HUES6 (cell line): Measurements from ENCODE around the gene ZC3HAV1L.

ENCODE experiments used
- H3K27ac ChIP-seq: 2 replicates; pipeline ENCODE4 v1.7.0; 2013; ENCODE audit warnings: low read depth, mild to moderate bottlenecking, low read length, inconsistent platforms
- H3K27me3 ChIP-seq: 2 replicates; pipeline ENCODE4 v1.6.1; 2013; ENCODE audit warnings: low read length; ENCODE audit not compliant: control insufficient read depth, insufficient read depth
- H3K36me3 ChIP-seq: 2 replicates; pipeline ENCODE4 v1.6.1; 2013; ENCODE audit warnings: low read length; ENCODE audit not compliant: control insufficient read depth, insufficient read depth
- H3K4me1 ChIP-seq: 2 replicates; pipeline ENCODE4 v1.6.1; 2013; ENCODE audit warnings: low read length; ENCODE audit not compliant: control insufficient read depth, insufficient read depth
- H3K4me3 ChIP-seq: 2 replicates; pipeline ENCODE4 v1.5.1; 2013; ENCODE audit warnings: low read depth, low read length
- H3K9ac ChIP-seq: one replicate; pipeline ENCODE4 v1.6.1; 2013; ENCODE audit warnings: mild to moderate bottlenecking, low read length
- H3K9me3 ChIP-seq: 2 replicates; pipeline ENCODE4 v1.6.1; 2013; ENCODE audit warnings: low read depth, low read length; ENCODE audit not compliant: control insufficient read depth, insufficient read depth

ZC3HAV1L gene

DNA sequence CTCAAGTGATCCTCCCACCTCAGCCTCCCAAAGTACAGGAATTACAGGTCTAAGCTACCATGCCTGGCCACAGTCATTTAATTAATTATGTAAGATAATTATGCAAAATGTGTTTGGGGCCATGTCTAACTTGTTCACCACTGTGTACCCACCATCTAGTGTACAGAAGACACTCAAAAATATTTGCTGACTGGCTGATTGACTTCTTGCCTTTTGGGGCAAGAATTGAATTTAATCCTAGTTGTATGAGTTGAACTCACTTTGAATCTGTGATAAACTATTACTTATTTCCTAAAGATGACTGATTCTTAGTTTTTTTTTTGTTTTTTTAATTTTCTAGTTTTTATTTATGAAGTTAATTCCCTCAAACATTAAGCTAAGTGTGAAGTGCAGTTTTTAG lies 15.8 kb upstream of the ZC3HAV1L start:
- Histone ChIP-seq H3K4me1 (no peaks in the 10 kb centered on the region), H3K27me3 (no peaks in the 10 kb centered on the region), H3K36me3 (peaks cover 79% of the 10 kb centered on the region), H3K4me3 (no peak overlapping the region), H3K27ac (no peak overlapping the region), H3K9me3 (no peaks in the 10 kb centered on the region), H3K9ac (no peak overlapping the region)

- Histone ChIP-seq H3K27me3 (no peaks in the 10 kb centered on the region), H3K9me3 (no peaks in the 10 kb centered on the region), H3K27ac (no peak overlapping the region), H3K9ac (no peak overlapping the region), H3K4me1 (no peaks in the 10 kb centered on the region; the same call in 1 of the 2 replicates), H3K4me3 (no peak overlapping the region), H3K36me3 (peaks cover 82% of the 10 kb centered on the region)
Observed at GRCh38 chr7:139049936-139050335, 14.1 kb upstream of the ZC3HAV1L start.

- Histone ChIP-seq H3K36me3 (peaks cover 80% of the 10 kb centered on the region), H3K9ac (no peak overlapping the region), H3K4me1 (no peaks in the 10 kb centered on the region; the same call in 1 of the 2 replicates), H3K27me3 (no peaks in the 10 kb centered on the region), H3K9me3 (no peaks in the 10 kb centered on the region), H3K27ac (no peak overlapping the region), H3K4me3 (no peak overlapping the region)
Observed at GRCh38 chr7:139049111-139049510, 13.3 kb upstream of the ZC3HAV1L start.

DNA sequence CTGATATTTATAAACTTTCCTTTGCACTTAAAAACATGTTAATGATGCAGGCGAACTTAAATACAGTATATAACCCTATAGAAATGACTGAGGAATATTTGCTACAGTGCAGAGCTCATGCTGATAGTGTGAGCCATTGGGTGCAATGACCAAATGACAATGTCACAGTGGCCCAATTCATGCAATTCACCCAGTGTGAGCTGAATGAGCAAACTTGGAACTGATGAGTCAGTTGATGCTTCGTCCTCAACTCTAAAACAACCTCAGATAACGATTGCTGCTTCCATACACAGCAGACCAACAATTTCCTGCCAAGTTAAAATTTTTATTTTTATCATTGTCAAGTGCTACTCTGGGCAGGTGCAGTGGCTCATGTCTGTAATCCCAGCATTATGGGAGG lies 12.1 kb upstream of the ZC3HAV1L start:
- no peak overlapping the region for H3K4me3 ChIP-seq
- H3K27me3 ChIP-seq = no peaks in the 10 kb centered on the region
- no peaks in the 10 kb centered on the region for H3K9me3 ChIP-seq
- no peaks in the 10 kb centered on the region; the same call in 1 of the 2 replicates for H3K4me1 ChIP-seq
- H3K27ac ChIP-seq = no peak overlapping the region
- no peak overlapping the region for H3K9ac ChIP-seq
- H3K36me3 ChIP-seq = peaks cover 68% of the 10 kb centered on the region

- Histone ChIP-seq H3K9ac (no peak overlapping the region), H3K36me3 (peaks cover 58% of the 10 kb centered on the region), H3K27ac (no peak overlapping the region)
Observed at GRCh38 chr7:139046143-139046542, 10.3 kb upstream of the ZC3HAV1L start.

DNA sequence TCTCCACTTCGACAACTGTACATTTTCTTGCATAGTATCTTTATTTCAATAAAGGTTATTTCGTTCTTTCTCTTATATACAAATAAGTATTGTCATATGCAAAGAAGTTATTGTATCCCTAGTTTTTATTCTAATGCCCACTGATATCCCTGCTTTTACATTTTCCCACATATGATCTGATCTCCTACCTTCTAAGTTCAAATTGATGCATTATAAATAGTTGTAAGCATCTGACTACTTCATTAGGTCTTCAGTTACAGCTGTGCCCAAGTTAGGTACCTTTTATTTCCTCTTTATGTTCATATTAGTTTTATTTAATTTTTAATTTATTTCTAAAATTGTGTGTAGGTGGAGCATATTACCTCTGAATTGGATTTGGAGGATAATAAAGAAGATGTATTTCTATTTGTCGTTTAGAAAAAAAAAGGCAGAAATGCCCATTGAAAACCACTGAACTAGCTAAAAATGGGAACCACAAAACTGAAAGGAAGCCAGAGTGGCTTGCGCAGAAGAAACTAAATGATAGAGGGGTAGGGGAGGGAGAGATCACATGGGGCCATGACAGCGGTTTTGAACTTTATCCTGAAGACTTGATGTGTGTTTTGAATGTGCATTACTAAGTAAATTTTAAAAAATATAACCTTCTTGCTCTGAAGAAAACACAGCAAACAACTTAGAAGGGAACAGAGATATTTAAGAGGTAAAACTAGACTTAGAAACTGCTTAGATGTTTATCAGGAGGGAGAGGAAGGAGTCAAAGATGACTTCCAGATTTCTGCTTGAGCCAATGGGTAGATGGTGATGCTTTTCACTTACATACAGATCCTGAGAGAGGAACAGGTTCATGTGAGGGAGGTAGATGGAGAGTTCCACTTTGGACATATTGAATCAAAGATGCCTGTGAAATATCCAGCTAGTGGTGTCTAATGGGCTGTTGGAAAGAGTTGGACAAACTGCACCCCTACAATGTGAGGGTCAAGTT lies 9.3 kb upstream of the ZC3HAV1L start:
- H3K27ac ChIP-seq = no peak overlapping the region
- H3K4me1 ChIP-seq = no peaks in the 10 kb centered on the region; the same call in 1 of the 2 replicates
- no peak overlapping the region for H3K4me3 ChIP-seq
- no peak overlapping the region for H3K9ac ChIP-seq
- peaks cover 50% of the 10 kb centered on the region for H3K36me3 ChIP-seq
- H3K27me3 ChIP-seq = no peaks in the 10 kb centered on the region
- H3K9me3 ChIP-seq = no peaks in the 10 kb centered on the region

More at GRCh38 chr7:139046143-139046542, 10.3 kb upstream of the ZC3HAV1L start:
- Histone ChIP-seq H3K27me3 (no peaks in the 10 kb centered on the region), H3K4me1 (no peaks in the 10 kb centered on the region; the same call in 1 of the 2 replicates), H3K9me3 (no peaks in the 10 kb centered on the region), H3K4me3 (no peak overlapping the region)

GRCh38 chr7:139043823-139044812 lies 8.3 kb upstream of the ZC3HAV1L start:
- Histone ChIP-seq H3K36me3 (peaks cover 40% of the 10 kb centered on the region), H3K27ac (no peak overlapping the region)

GRCh38 chr7:139041378-139042085 lies 5.7 kb upstream of the ZC3HAV1L start:
- Histone ChIP-seq H3K4me3 (no peak overlapping the region), H3K9me3 (no peaks in the 10 kb centered on the region), H3K36me3 (peaks cover 20% of the 10 kb centered on the region), H3K9ac (no peak overlapping the region), H3K27ac (no peak overlapping the region), H3K27me3 (no peaks in the 10 kb centered on the region), H3K4me1 (peaks cover 10% of the 10 kb centered on the region)

More at GRCh38 chr7:139043823-139044812, 8.3 kb upstream of the ZC3HAV1L start:
- no peaks in the 10 kb centered on the region for H3K27me3 ChIP-seq
- no peak overlapping the region for H3K4me3 ChIP-seq
- H3K9me3 ChIP-seq = no peaks in the 10 kb centered on the region
- no peaks in the 10 kb centered on the region; the same call in 1 of the 2 replicates for H3K4me1 ChIP-seq
- H3K9ac ChIP-seq = no peak overlapping the region

DNA sequence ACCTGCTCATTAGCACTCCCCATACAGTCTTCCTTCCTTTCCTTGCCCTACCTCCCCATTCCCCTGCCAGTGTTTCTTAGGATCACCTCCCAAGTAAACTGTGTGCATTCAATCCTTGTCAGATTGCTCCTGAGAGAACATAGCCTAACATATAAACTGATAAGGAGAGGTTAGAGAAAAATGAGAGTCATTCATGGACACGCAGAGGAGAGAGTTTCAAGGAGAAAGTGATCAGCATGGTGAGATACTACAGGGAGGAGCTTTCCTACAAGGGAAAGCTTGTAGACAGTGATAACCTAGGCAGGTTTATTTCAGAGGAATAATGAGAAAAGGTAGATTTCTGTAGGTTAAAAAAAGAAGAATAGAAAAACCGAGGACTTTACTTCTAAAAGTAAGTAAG lies 2.8 kb upstream of the ZC3HAV1L start:
- no peaks in the 10 kb centered on the region for H3K27me3 ChIP-seq
- H3K27ac ChIP-seq = no peak overlapping the region
- peaks cover 13% of the 10 kb centered on the region for H3K4me1 ChIP-seq
- no peaks in the 10 kb centered on the region for H3K9me3 ChIP-seq
- H3K4me3 ChIP-seq = no peak overlapping the region
- H3K9ac ChIP-seq = no peak overlapping the region
- H3K36me3 ChIP-seq = no peaks in the 10 kb centered on the region

DNA sequence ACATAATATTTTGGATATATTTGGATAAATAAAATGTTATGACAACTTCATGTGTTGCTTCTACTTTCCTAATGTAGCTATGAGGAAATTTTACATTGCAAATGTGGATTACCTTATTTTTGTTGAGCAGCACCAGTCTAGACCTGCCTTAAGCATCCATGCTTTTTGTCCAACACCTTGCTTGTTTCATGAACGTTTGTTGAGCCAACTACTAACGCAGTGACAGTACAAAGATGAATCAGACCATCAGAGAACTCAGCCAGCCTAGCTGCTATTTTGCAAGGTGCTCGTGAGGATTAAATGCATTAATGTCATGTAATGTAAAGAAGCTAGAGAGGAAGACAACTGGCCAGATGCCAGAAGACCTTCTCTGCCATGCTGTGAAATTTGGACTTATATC lies 1.1 kb upstream of the ZC3HAV1L start:
- H3K27ac ChIP-seq = no peak overlapping the region
- H3K9ac ChIP-seq = no peak overlapping the region
- H3K27me3 ChIP-seq = no peaks in the 10 kb centered on the region
- H3K4me1 ChIP-seq = peaks cover 13% of the 10 kb centered on the region
- peaks cover 2% of the 10 kb centered on the region; the same call in 1 of the 2 replicates for H3K36me3 ChIP-seq
- no peak overlapping the region for H3K4me3 ChIP-seq
- no peaks in the 10 kb centered on the region for H3K9me3 ChIP-seq
